ENCODE results near the gene AEBP2. TPM values are rescaled to one million over a fixed set of nuclear protein-coding genes. Genes with fewer than 3 reads are reported as not detected.

Gene AEBP2
- total and polyA plus RNA-seq, 3 donors from 2014 or later, result 30.8 to 62.0 (median 57.7) TPM

- 73 to 77% methylated on average over 4 of the region's 4 CpGs for WGBS, 2 donors
Measured at GRCh38 chr12:19545301-19545700, 106.0 kb downstream of the AEBP2 start.

GRCh38 chr12:19546027-19546426 is 106.7 kb downstream of the AEBP2 start:
- H3K27ac ChIP-seq, result peak overlapping the region in 1 of 2 donors; percentile 73

More at GRCh38 chr12:19545301-19545700, 106.0 kb downstream of the AEBP2 start:
- H3K4me3 ChIP-seq, result no peak overlapping the region
- intact Hi-C loops (cut with DNase I; ENCODE audit: low total_unique reads), result no loop called here
- H3K27ac ChIP-seq, result no peak overlapping the region
- no peak for TF ChIP-seq CTCF (IDR thresholded peaks at IDR 0.05)
- no peak for TF ChIP-seq POLR2A (IDR thresholded peaks at IDR 0.05)
- H3K27me3 ChIP-seq, result no peaks in the 10 kb centered on the region
- no peak for DNase-seq
- no peaks in the 10 kb centered on the region for H3K9me3 ChIP-seq
- H3K4me1 ChIP-seq, result peaks cover 20% of the 10 kb centered on the region
- H3K36me3 ChIP-seq (ENCODE audit: low read depth, missing control alignments), result no peaks in the 10 kb centered on the region

DNA sequence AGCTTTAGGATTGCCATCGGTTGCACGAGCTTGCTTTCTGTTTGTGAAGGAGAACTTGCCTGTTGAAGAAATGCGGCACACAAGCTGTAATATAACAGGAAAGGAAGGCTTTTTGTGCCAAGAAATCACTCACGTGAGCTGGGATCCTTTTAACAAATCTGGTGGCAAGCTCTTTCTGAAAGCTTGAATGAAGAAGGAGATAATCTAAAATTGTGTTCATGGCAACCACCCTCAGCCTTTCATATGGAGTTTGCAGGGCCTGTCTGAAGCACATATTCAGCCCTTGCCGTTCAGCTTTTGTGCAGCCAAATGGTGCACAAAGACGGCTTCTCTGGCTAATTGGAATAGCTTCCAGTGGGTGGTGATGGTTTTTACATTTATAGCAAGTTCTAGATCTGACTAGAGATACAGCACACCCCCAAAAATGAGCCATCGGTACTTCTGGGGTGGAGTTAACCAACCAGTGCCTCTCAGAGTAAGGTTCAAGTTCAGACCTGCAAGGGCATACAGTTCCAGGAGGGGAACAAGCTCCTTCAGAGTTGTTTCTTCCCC is 107.4 kb downstream of the AEBP2 start:
- intact Hi-C loops (cut with DNase I; ENCODE audit: low total_unique reads), result no loop called here
- Histone ChIP-seq H3K4me3 (no peak overlapping the region), H3K27me3 (no peaks in the 10 kb centered on the region), H3K27ac (peak overlapping the region in 1 of 2 donors; percentile 73), H3K9me3 (no peaks in the 10 kb centered on the region), H3K4me1 (peaks cover 20% of the 10 kb centered on the region), H3K36me3 (ENCODE audit: low read depth, missing control alignments) (no peaks in the 10 kb centered on the region)
- 32 to 35% methylated on average over 7 of the region's 7 CpGs for WGBS, 2 donors
- TF ChIP-seq CTCF (IDR thresholded peaks at IDR 0.05), result no peak
- no peak for TF ChIP-seq POLR2A (IDR thresholded peaks at IDR 0.05)
- DNase-seq, result no peak

More at GRCh38 chr12:19546027-19546426, 106.7 kb downstream of the AEBP2 start:
- H3K27me3 ChIP-seq, result no peaks in the 10 kb centered on the region
- intact Hi-C loops (cut with DNase I; ENCODE audit: low total_unique reads), result no loop called here
- peaks cover 20% of the 10 kb centered on the region for H3K4me1 ChIP-seq
- TF ChIP-seq POLR2A (IDR thresholded peaks at IDR 0.05), result no peak
- TF ChIP-seq CTCF (IDR thresholded peaks at IDR 0.05), result no peak
- DNase-seq, result no peak
- no peaks in the 10 kb centered on the region for H3K36me3 ChIP-seq (ENCODE audit: low read depth, missing control alignments)
- WGBS, 2 donors, result 45 to 47% methylated on average over 4 of the region's 4 CpGs
- H3K9me3 ChIP-seq, result no peaks in the 10 kb centered on the region
- no peak overlapping the region for H3K4me3 ChIP-seq

GRCh38 chr12:19547271-19547671 is 108.0 kb downstream of the AEBP2 start:
- H3K9me3 ChIP-seq, result no peaks in the 10 kb centered on the region
- H3K4me3 ChIP-seq, result no peak overlapping the region
- H3K4me1 ChIP-seq, result peaks cover 20% of the 10 kb centered on the region
- peak overlapping the region in 1 of 2 donors; percentile 73 for H3K27ac ChIP-seq
- no peaks in the 10 kb centered on the region for H3K36me3 ChIP-seq (ENCODE audit: low read depth, missing control alignments)
- TF ChIP-seq CTCF (IDR thresholded peaks at IDR 0.05), result no peak
- no peak for TF ChIP-seq POLR2A (IDR thresholded peaks at IDR 0.05)
- no peak for DNase-seq
- H3K27me3 ChIP-seq, result no peaks in the 10 kb centered on the region
- intact Hi-C loops (cut with DNase I; ENCODE audit: low total_unique reads), result no loop called here

- no peaks in the 10 kb centered on the region for H3K27me3 ChIP-seq
- 72 to 82% methylated on average over 4 of the region's 4 CpGs for WGBS, 2 donors
- no peak for DNase-seq
- peaks cover 20% of the 10 kb centered on the region for H3K4me1 ChIP-seq
- no peaks in the 10 kb centered on the region for H3K9me3 ChIP-seq
- H3K36me3 ChIP-seq (ENCODE audit: low read depth, missing control alignments), result no peaks in the 10 kb centered on the region
- peak overlapping the region in 1 of 2 donors; percentile 73 for H3K27ac ChIP-seq
- TF ChIP-seq CTCF (IDR thresholded peaks at IDR 0.05), result no peak
- TF ChIP-seq POLR2A (IDR thresholded peaks at IDR 0.05), result no peak
- H3K4me3 ChIP-seq, result no peak overlapping the region
- intact Hi-C loops (cut with DNase I; ENCODE audit: low total_unique reads), result no loop called here
Measured at GRCh38 chr12:19548834-19549233, 109.5 kb downstream of the AEBP2 start.

Measured in testis (tissue), 3 donors.